Stimulated activated CD4-positive, alpha-beta T cell treated with anti-CD3 and anti-CD28 coated beads, Interleukin-15, amount 100 ng/mL, for 24 hours (primary cell): Measurements from ENCODE around the gene PPP2R1B.

ENCODE experiments used
- DNase-seq: peaks from one replicate; pipeline ENCODE4 v3.0.0-alpha.2; 2020

The PPP2R1B gene

GRCh38 chr11:111684251-111684650, 81.9 kb downstream of the PPP2R1B start:
- no peak for DNase-seq

GRCh38 chr11:111683806-111684205, 82.4 kb downstream of the PPP2R1B start:
- DNase-seq = no peak

DNA sequence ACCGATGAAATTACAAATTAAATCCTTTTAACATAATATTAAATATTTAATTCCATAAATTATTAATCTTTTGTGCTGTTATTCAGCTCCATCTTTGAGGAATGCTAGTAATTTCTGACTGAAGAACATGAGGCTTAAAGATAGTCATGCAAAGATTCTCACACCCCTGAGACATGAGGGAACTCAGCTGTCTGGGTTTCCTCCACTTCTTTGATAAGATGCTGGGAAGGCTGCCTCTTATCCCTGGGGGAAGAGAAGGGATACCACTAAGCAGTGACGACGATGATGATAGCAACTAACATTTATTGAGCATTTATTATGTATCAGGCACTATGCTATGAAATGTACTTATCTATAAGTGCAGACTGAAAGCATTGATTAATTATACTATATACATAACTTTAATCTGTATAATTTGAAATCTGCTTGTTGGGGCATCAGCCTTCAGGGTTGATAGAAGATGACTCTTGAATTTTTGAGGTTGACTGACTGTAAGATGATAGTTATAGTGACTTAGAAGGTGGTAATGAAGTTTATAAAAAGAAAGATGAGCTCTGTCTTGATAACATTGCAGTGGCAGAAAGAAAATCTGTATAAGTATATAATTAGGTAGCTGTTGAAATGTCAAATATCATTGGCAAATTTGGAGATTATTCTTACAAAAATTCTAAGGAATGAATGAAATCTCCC, 85.6 kb downstream of the PPP2R1B start:
- DNase-seq = no peak
